HEK293T (cell line): ENCODE measurements around the gene PET100.

Experiments
- CTCF ChIA-PET: fragments of 350-600 bp; formaldehyde crosslinking; extraction: SDS; loops from one replicate; lab custom pipeline; 2021; ENCODE audit warnings: antibody characterized with exemption, inconsistent platforms; lab: Yijun Ruan, JAX
- POLR2A ChIA-PET: fragments of 350-600 bp; formaldehyde crosslinking; extraction: SDS; loops from one replicate; lab custom pipeline; 2020; ENCODE audit warnings: antibody characterized with exemption, inconsistent platforms; lab: Yijun Ruan, JAX
- DNase-seq: peaks from one replicate; pipeline ENCODE4 v3.0.0; 2012; ENCODE audit warnings: mixed read lengths; ENCODE audit errors: extremely low spot score
- ARNT ChIP-seq: fragments of 450-650 bp; IDR thresholded peaks from 2 replicates; pipeline ENCODE4 v1.6.1; 2017; ENCODE audit warnings: mild to moderate bottlenecking
- BHLHE40 ChIP-seq: fragments of 450-650 bp; IDR thresholded peaks from 2 replicates; pipeline ENCODE4 v1.6.1; 2016; ENCODE audit warnings: mild to moderate bottlenecking, moderate library complexity, borderline replicate concordance
- CTBP1 ChIP-seq: fragments of 450-650 bp; IDR thresholded peaks from 2 replicates; pipeline ENCODE4 v1.6.1; 2016; ENCODE audit warnings: borderline replicate concordance
- ELF4 ChIP-seq: fragments of 450-650 bp; IDR thresholded peaks from 2 replicates; pipeline ENCODE4 v1.6.1; 2017; ENCODE audit warnings: antibody characterized with exemption
- FOXA1 ChIP-seq: fragments of 450-650 bp; IDR thresholded peaks from 2 replicates; pipeline ENCODE4 v1.6.1; 2016; ENCODE audit warnings: mild to moderate bottlenecking
- FOXK2 ChIP-seq: fragments of 450-650 bp; IDR thresholded peaks from 2 replicates; pipeline ENCODE4 v1.6.1; 2016; ENCODE audit warnings: mild to moderate bottlenecking
- FOXM1 ChIP-seq: fragments of 450-650 bp; IDR thresholded peaks from 2 replicates; pipeline ENCODE4 v1.6.1; 2017; ENCODE audit warnings: mild to moderate bottlenecking, borderline replicate concordance
- HDGF ChIP-seq: fragments of 450-650 bp; IDR thresholded peaks from 2 replicates; pipeline ENCODE4 v1.6.1; 2017; ENCODE audit warnings: antibody characterized with exemption, borderline replicate concordance
- L3MBTL2 ChIP-seq: fragments of 450-650 bp; conservative IDR thresholded peaks from 2 replicates; pipeline ENCODE4 v1.6.1; 2016; ENCODE audit warnings: mild to moderate bottlenecking
- LEF1 ChIP-seq: fragments of 450-650 bp; IDR thresholded peaks from 2 replicates; pipeline ENCODE4 v1.6.1; 2017; ENCODE audit warnings: mild to moderate bottlenecking, borderline replicate concordance
- NFRKB ChIP-seq: fragments of 450-650 bp; IDR thresholded peaks from 2 replicates; pipeline ENCODE4 v1.6.1; 2016; ENCODE audit warnings: mild to moderate bottlenecking, moderate library complexity
- SP1 ChIP-seq: fragments of 450-650 bp; IDR thresholded peaks from 2 replicates; pipeline ENCODE4 v1.6.1; 2017
- SUZ12 ChIP-seq: fragments of 450-650 bp; IDR thresholded peaks from 2 replicates; pipeline ENCODE4 v1.6.1; 2016; ENCODE audit warnings: mild to moderate bottlenecking
- TARDBP ChIP-seq: fragments of 450-650 bp; IDR thresholded peaks from 2 replicates; pipeline ENCODE4 v1.6.1; 2016
- ZNF384 ChIP-seq: fragments of 450-650 bp; IDR thresholded peaks from 2 replicates; pipeline ENCODE4 v1.6.1; 2016
- TF ChIP-seq, protein P1 (sequence below): fragments of 450-650 bp; IDR thresholded peaks from 2 replicates; pipeline ENCODE4 v1.6.1; 2016

The PET100 gene

DNA sequence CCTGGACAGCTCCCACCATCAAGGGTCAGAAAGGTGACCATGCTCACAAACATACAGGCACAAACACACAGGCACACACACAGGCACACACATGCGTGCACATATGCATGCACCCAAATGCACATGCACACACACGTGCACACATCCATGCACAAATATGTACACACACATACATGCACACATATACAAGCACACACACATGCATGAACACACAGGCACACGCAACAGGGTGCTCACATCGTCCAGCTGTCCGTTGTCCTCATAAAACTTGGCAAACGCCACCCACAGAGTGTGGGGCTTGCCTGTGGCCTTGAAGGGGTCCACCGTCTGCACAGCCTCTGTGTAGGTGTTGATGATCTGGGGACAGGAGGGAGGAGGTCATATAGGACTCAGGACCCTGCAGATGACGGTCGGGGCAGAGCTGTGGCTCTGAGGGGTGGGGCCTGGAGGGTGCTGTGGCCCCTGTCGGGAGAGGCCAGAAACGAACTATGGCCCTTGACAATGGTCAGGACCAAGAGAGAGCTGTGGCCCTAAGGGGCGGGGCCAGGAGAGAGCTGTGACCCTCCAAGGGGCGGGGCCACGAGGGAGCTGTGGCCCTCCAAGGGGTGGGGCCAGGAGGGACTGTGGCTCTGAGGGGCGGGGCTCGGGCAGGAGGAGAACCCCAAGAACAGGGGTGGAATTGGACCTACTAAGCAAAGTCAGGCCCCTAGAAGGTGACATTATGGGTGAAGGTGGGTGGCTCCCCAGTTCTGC is 6.5 kb upstream of the PET100 start:
- no peak for TF ChIP-seq FOXA1
- DNase-seq, result no peak
- ChIA-PET POLR2A (interaction anchor here (1.3 kb wide), 1 partner anchor 10 kb away, joined by 3 read pairs; the partner anchor contains the start of gene PCP2), CTCF (no interaction called here)

DNA sequence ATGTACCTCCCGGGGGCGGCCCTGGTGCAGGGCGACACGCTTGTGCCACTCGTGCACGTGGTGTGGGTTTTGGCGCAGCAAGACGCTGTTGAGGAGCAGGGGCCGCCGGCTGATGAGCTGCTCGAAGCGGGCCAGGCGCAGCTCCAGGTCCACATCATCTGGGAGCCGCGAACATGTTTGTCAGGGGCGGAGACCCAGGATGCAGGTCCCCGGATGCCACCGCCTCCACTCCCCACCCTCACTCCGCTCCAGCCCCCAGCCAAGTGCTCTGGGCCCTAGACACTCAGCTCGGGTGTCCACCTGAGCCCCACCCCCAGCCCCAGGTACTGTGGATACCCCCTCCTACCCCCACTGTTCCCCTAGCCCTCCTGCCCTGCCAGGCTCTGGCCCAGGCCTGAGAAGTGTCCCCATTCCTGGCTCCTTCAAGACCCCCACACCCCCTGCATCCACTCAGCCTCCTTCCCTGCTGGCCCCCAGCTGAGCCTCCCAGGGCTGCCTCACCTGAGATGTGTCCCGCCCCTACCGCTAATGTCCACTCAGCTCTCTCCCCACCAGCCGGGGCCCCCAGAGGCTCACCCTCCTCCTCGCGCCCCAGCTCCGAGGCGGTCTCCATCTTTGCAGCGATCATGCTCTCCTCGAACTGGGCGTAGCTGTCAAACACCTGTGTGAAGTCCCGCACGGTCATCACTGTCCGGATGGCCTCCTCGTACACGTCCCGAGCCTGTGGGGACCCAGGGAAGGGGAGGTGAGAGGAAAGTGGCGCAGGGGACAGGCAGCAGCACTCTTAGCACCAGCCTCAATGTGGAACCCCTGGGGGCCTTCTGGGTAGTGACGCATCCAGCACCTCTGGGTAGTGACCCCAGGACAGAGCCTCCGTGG is 5.6 kb upstream of the PET100 start:
- TF ChIP-seq ARNT, result no peak
- no peak for TF ChIP-seq TARDBP
- TF ChIP-seq BHLHE40, result no peak
- TF ChIP-seq NFRKB, result no peak
- TF ChIP-seq, protein P1, sequence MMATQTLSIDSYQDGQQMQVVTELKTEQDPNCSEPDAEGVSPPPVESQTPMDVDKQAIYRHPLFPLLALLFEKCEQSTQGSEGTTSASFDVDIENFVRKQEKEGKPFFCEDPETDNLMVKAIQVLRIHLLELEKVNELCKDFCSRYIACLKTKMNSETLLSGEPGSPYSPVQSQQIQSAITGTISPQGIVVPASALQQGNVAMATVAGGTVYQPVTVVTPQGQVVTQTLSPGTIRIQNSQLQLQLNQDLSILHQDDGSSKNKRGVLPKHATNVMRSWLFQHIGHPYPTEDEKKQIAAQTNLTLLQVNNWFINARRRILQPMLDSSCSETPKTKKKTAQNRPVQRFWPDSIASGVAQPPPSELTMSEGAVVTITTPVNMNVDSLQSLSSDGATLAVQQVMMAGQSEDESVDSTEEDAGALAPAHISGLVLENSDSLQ, result no peak
- TF ChIP-seq FOXM1, result no peak
- TF ChIP-seq SUZ12, result no peak
- DNase-seq, result no peak
- POLR2A ChIA-PET, result interaction anchor here (1.3 kb wide), 1 partner anchor 9 kb away, joined by 3 read pairs; the partner anchor contains the start of gene PCP2
- CTCF ChIA-PET, result no interaction called here

DNA sequence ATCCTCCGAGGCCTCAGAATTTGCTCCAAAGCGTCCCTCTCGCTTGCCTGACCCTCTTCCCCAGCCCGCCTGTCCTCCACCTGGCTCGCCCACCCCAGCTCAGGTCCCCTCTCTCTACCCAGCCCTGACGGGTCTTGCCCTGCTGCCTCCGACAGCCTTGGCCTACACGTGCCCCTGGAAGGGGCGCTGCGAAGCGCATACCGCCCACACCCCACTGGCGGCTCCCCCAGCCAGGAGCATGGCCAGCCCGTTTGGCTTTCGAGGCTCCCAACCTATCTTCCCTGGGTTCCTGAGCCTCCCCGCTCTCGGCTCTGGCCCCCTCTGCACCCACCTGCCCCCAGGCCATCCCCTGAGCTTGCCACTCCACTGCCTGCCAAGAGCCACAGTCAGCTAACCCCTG is 4.8 kb upstream of the PET100 start:
- ChIA-PET CTCF (no interaction called here), POLR2A (no interaction called here)
- DNase-seq, result no peak
- TF ChIP-seq FOXK2, result no peak
- TF ChIP-seq BHLHE40, result no peak
- TF ChIP-seq ARNT, result no peak
- no peak for TF ChIP-seq L3MBTL2

DNA sequence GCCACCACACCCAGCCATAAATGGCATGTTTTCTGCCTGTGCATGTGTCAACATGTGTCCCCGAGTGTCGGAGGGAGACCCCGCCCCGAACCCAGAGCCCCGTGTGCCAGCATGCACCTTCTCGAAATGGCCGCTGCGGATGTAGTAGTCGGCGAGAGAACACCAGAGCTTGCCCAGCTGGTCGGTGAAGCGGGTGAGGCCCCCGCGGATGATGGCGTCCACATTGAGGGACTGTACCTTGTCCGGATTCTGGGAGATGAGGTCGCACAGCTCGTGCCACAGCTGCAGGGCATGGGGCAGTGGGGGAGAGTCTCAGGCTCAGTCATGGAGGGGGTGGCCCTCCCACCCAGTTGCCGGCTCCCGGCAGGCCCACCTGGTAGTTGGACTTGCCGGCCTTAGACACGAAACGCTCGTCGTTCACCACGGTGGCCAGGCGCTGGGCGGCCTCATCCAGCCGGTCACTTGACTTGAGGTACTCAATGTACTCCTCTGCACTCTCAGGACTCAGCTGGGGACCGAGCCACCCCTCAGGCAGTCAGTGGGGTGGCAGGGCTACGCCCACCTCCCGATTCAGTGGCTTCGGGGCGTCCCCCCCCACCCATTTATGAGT is 3.7 kb upstream of the PET100 start:
- TF ChIP-seq ZNF384 (no peak), CTBP1 (no peak), LEF1 (no peak), HDGF (no peak), NFRKB (no peak), FOXA1 (no peak), ELF4 (no peak)
- TF ChIP-seq, protein P1, result no peak
- DNase-seq, result no peak
- CTCF ChIA-PET, result no interaction called here
- POLR2A ChIA-PET, result no interaction called here

DNA sequence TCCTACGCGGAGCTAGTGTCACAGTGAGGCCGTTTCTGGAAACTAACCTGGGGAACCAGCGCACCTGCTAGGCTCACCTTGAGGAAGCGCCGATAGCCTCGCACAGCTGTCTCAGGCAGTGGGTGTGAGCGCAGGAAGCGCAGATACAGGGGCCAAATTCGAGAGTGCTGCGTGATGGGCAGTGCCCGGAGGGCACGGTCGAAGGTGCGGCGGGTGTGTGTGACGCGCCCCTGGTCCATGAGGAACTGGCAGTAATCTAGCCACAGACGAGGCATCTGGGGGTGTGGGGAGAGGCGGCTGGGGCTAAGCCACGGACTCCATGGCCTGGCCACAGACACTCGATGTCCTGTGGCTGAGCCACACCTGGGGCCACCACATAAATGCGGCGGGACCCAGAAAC is 2.4 kb upstream of the PET100 start:
- DNase-seq, result no peak
- TF ChIP-seq CTBP1 (no peak), NFRKB (no peak), ZNF384 (no peak), ARNT (no peak), FOXA1 (no peak)
- TF ChIP-seq, protein P1, result no peak
- ChIA-PET POLR2A (no interaction called here), CTCF (no interaction called here)

DNA sequence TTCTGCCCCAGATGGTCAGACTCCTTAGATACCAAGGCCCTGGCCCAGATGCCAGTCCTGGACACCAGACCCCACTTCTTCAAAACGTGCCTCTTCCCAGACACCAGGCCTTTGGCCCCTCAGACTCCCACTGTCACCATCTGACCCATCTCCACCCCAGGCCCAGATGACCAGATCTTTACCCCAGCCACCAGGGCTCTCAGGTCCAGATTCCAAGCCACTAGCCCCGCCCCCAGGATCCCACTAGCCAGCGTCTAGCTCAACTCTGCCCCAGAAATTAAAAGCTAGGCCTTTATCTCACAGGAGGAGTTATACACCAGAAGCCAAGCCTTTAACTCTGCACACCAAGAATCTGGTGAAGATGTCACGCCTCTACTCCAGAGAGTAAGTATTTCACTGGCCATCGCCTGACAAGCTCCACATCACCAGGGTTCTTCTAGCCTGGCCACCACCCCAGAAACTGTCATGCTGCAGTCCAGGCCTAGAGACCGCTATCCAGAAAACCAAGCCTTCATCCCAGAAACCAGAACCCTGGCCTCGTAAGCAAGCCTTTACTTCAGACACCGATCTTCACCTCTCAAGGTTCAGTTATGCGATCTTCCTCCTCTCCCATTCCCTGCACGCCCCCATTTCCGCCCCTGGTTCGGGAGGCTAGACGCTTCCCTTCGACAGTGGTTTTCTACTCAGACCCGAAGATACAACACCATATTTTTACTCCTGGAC is 843 bp upstream of the PET100 start:
- ChIA-PET POLR2A (interaction anchor here (0.7 to 1.9 kb wide), 10 partner anchors 10 to 200 kb away, joined by 3 to 10 read pairs (median 6); partner anchors contain the start of genes CAMSAP3 and TRAPPC5), CTCF (interaction anchor here (1.4 kb wide), 1 partner anchor 60 kb away, joined by 6 read pairs; no protein-coding TSS in a partner anchor)
- TF ChIP-seq SP1, result no peak
- TF ChIP-seq ZNF384, result no peak
- TF ChIP-seq, protein P1, result no peak
- no peak for TF ChIP-seq TARDBP
- TF ChIP-seq SUZ12, result no peak
- no peak for TF ChIP-seq LEF1
- no peak for TF ChIP-seq BHLHE40

More for the DNA sequence above, 843 bp upstream of the PET100 start:
- no peak for DNase-seq
